Upper lobe of right lung (tissue), 1 donor: Measurements from ENCODE around the gene FCHSD2. TPM values are rescaled to one million over a fixed set of nuclear protein-coding genes. Genes with fewer than 3 reads are reported as not detected.
"Not testable (repeated sequence)": the region's sequence is repeated elsewhere in the genome, so short reads cannot be mapped to it uniquely, and the experiment has no call there.

Experiments
- ATAC-seq: fragments of 200-7000 bp; cut with Tn5 transposase; one replicate; pipeline ENCODE4 v1.9.1; 2020; ENCODE audit warnings: mild to moderate bottlenecking, moderate library complexity
- DNase-seq: peaks from one replicate; pipeline ENCODE4 v3.0.0-alpha.2; 2020
- H3K27ac ChIP-seq: fragments of 200-600 bp; one replicate; pipeline ENCODE4 v1.8.0; 2022
- H3K27me3 ChIP-seq: fragments of 200-600 bp; one replicate; pipeline ENCODE4 v1.8.0; 2022; ENCODE audit warnings: mild to moderate bottlenecking
- H3K36me3 ChIP-seq: fragments of 200-600 bp; one replicate; pipeline ENCODE4 v1.8.0; 2022
- H3K4me1 ChIP-seq: fragments of 200-600 bp; one replicate; pipeline ENCODE4 v1.8.0; 2022
- H3K4me3 ChIP-seq: fragments of 200-600 bp; one replicate; pipeline ENCODE4 v1.8.0; 2022; ENCODE audit warnings: mild to moderate bottlenecking
- H3K9me3 ChIP-seq: fragments of 200-600 bp; one replicate; pipeline ENCODE4 v1.8.0; 2022
- CTCF ChIP-seq: fragments of 200-600 bp; IDR thresholded peaks from one replicate; pipeline ENCODE4 v1.8.0; 2022; ENCODE audit warnings: antibody characterized with exemption
- intact Hi-C: fragments of 100-400 bp; cut with DNase I; formaldehyde crosslinking; loops from one replicate; pipeline ENCODE4 v1.11.0; 2022
- total RNA-seq: library from RNA; stranded (reverse); fragmentation: NEBNext Ultra II Directional; extraction: Animal tissue kit (Norgen Biotek cat#: 25700); gene quantifications from one replicate; pipeline ENCODE4 v1.2.1, GENCODE V29; 2021
- donor health status: DM: no; HTN: yes; CAD: no; lungs with severe emphysema.

Gene FCHSD2
- total RNA-seq, 1 donor from 2014 or later = 71.2 TPM

- no peaks in the 10 kb centered on the region for H3K9me3 ChIP-seq
- DNase-seq = no peak
- H3K4me1 ChIP-seq = peaks cover 14% of the 10 kb centered on the region
- H3K27ac ChIP-seq = no peak overlapping the region
- ATAC-seq = no peak
- peaks cover 25% of the 10 kb centered on the region for H3K36me3 ChIP-seq
- H3K4me3 ChIP-seq = no peak overlapping the region
- intact Hi-C loops = no loop called here
- no peak for TF ChIP-seq CTCF
- H3K27me3 ChIP-seq = no peaks in the 10 kb centered on the region
Measured at GRCh38 chr11:72981971-72982685, 160.0 kb downstream of the FCHSD2 start.

- peaks cover 25% of the 10 kb centered on the region for H3K36me3 ChIP-seq
- no peak overlapping the region for H3K27ac ChIP-seq
- intact Hi-C loops = no loop called here
- no peaks in the 10 kb centered on the region for H3K9me3 ChIP-seq
- H3K4me1 ChIP-seq = peaks cover 7% of the 10 kb centered on the region
- ATAC-seq (no peak), DNase-seq (no peak)
- no peak overlapping the region for H3K4me3 ChIP-seq
- no peaks in the 10 kb centered on the region for H3K27me3 ChIP-seq
- no peak for TF ChIP-seq CTCF
Measured at GRCh38 chr11:72981080-72981479, 161.0 kb downstream of the FCHSD2 start.

DNA sequence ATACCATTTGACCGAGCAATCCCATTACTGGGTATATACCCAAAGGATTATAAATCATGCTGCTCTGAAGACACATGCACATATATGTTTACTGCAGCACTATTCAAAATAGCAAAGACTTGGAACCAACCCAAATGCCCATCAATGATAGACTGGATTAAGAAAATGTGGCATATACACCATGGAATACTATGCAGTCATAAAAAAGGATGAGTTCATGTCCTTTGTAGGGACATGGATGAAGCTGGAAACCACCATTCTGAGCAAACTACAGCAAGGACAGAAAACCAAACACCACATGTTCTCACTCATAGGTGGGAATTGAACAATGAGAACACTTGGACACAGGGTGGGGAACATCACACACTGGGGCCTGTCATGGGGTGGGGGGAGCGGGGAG, 164.3 kb downstream of the FCHSD2 start:
- H3K9me3 ChIP-seq, intact Hi-C loops, H3K27ac ChIP-seq, H3K36me3 ChIP-seq, DNase-seq, ATAC-seq, H3K27me3 ChIP-seq, H3K4me3 ChIP-seq: not testable (repeated sequence)
- peaks cover 15% of the 10 kb centered on the region for H3K4me1 ChIP-seq

DNA sequence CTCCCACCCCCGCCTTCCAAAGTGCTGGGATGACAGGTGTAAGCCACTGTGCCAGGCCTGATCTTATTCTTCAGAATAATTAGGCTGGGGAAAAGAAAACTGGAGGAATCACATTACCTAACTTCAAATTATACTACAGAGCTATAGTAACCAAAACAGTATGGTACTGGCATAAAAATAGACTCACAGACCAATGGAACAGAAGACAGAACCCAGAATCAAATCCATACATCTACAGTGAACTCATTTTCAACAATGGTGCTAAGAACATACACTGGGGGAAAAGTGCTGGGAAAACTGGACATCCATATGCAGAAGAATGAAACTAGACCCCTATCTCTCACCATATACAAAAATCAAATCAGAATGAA, 165.6 kb downstream of the FCHSD2 start:
- H3K4me3 ChIP-seq, H3K9me3 ChIP-seq, DNase-seq, H3K36me3 ChIP-seq, ATAC-seq, H3K27me3 ChIP-seq, intact Hi-C loops: not testable (repeated sequence)
- peak overlapping the region; percentile 59 for H3K27ac ChIP-seq
- peaks cover 22% of the 10 kb centered on the region for H3K4me1 ChIP-seq

- Histone ChIP-seq H3K4me1 (peaks cover 22% of the 10 kb centered on the region), H3K4me3 (no peak overlapping the region), H3K27me3 (no peaks in the 10 kb centered on the region), H3K27ac (peak overlapping the region; percentile 61), H3K9me3 (no peaks in the 10 kb centered on the region), H3K36me3 (peaks cover 9% of the 10 kb centered on the region)
- peak; percentile 75 for ATAC-seq
- TF ChIP-seq CTCF = no peak
- intact Hi-C loops = no loop called here
- DNase-seq = no peak
Measured at GRCh38 chr11:72975778-72976521, 166.2 kb downstream of the FCHSD2 start.

DNA sequence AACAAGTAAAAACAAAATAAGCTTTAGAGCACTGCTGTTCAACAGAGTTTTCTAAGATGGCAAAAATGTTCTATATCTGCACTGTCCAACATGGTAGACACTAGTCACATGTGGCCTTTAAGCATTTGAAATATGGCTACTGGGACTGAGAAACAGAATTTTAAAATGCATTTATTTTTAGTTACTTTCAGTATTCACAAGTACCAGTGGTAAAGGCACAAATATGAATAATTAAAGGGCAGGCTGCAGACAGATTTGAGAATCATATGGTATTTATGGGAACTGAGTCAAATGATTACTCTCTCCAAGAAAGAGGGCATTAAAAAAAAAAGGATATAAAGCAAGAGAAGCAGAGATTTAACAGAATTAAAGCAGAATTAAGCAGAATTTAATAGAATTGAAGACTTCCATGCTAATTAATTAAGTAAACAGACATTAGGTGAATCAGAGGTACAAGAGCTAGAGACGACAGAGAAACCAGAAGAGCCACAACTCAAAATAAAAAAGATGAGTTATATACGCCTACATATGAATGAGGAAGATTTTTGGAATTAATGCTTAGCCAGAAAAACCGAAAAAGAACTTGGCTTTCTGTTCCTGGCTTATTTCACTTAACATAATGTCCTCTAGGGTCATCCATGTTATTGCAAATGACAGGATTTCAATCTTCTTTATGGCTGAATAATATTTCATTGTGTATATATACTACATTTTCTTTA, 167.5 kb downstream of the FCHSD2 start:
- Histone ChIP-seq H3K27me3 (no peaks in the 10 kb centered on the region), H3K9me3 (no peaks in the 10 kb centered on the region), H3K36me3 (peaks cover 1% of the 10 kb centered on the region), H3K4me3 (no peak overlapping the region), H3K27ac (peak overlapping the region; percentile 61), H3K4me1 (peaks cover 28% of the 10 kb centered on the region)
- intact Hi-C loops = no loop called here
- DNase-seq (no peak), ATAC-seq (no peak)
- no peak for TF ChIP-seq CTCF
